Measurements from ENCODE around the gene GUCY1A1. TPM values are rescaled to one million over a fixed set of nuclear protein-coding genes. Genes with fewer than 3 reads are reported as not detected.

GUCY1A1 gene
- total RNA-seq, 4 donors from 2014 or later, result 2.3 to 14.9 (median 7.8) TPM

GRCh38 chr4:155673453-155673979 is 6.9 kb downstream of the GUCY1A1 start:
- no peak for DNase-seq
- no peaks in the 10 kb centered on the region for H3K36me3 ChIP-seq
- no peak for TF ChIP-seq CTCF (IDR thresholded peaks at IDR 0.05)
- no peak for TF ChIP-seq POLR2A (IDR thresholded peaks at IDR 0.05)
- H3K4me1 ChIP-seq, result peaks cover 0 to 5% (median 0%) of the 10 kb centered on the region in 4 donors
- no peaks in the 10 kb centered on the region for H3K27me3 ChIP-seq
- H3K27ac ChIP-seq, result no peak overlapping the region
- no peaks in the 10 kb centered on the region for H3K9me3 ChIP-seq
- no peak overlapping the region for H3K4me3 ChIP-seq

GRCh38 chr4:155674669-155675071 is 8.0 kb downstream of the GUCY1A1 start:
- no peaks in the 10 kb centered on the region for H3K36me3 ChIP-seq
- no peak overlapping the region for H3K4me3 ChIP-seq
- no peak for DNase-seq
- H3K4me1 ChIP-seq, result peaks cover 0 to 5% (median 0%) of the 10 kb centered on the region in 4 donors
- TF ChIP-seq CTCF (IDR thresholded peaks at IDR 0.05), result no peak
- no peak for TF ChIP-seq POLR2A (IDR thresholded peaks at IDR 0.05)
- H3K27me3 ChIP-seq, result no peaks in the 10 kb centered on the region
- no peak overlapping the region for H3K27ac ChIP-seq
- H3K9me3 ChIP-seq, result no peaks in the 10 kb centered on the region

GRCh38 chr4:155675709-155676429 is 9.2 kb downstream of the GUCY1A1 start:
- Histone ChIP-seq H3K27me3 (no peaks in the 10 kb centered on the region), H3K4me1 (peaks cover 0 to 5% (median 0%) of the 10 kb centered on the region in 4 donors), H3K27ac (peak overlapping the region; percentile 10 to 70 (median 44)), H3K36me3 (no peaks in the 10 kb centered on the region), H3K9me3 (no peaks in the 10 kb centered on the region), H3K4me3 (no peak overlapping the region)
- TF ChIP-seq CTCF (IDR thresholded peaks at IDR 0.05) (no peak), POLR2A (IDR thresholded peaks at IDR 0.05) (no peak)
- DNase-seq, result no peak

- TF ChIP-seq POLR2A (IDR thresholded peaks at IDR 0.05) (no peak), CTCF (IDR thresholded peaks at IDR 0.05) (no peak)
- Histone ChIP-seq H3K36me3 (no peaks in the 10 kb centered on the region), H3K27me3 (no peaks in the 10 kb centered on the region), H3K9me3 (no peaks in the 10 kb centered on the region), H3K4me3 (no peak overlapping the region), H3K4me1 (peaks cover 0 to 5% (median 0%) of the 10 kb centered on the region in 4 donors), H3K27ac (peak overlapping the region in 2 of 4 donors; percentile 51 to 70)
- DNase-seq, result no peak
These were observed 9.8 kb downstream of the GUCY1A1 start for GRCh38 chr4:155676430-155676825.

GRCh38 chr4:155678011-155678410 is 11.4 kb downstream of the GUCY1A1 start:
- DNase-seq, result no peak

More at GRCh38 chr4:155678011-155678410, 11.4 kb downstream of the GUCY1A1 start:
- Histone ChIP-seq H3K36me3 (no peaks in the 10 kb centered on the region), H3K27me3 (no peaks in the 10 kb centered on the region), H3K27ac (no peak overlapping the region), H3K9me3 (no peaks in the 10 kb centered on the region), H3K4me1 (peaks cover 0 to 5% (median 0%) of the 10 kb centered on the region in 4 donors), H3K4me3 (no peak overlapping the region)
- no peak for TF ChIP-seq POLR2A (IDR thresholded peaks at IDR 0.05)
- no peak for TF ChIP-seq CTCF (IDR thresholded peaks at IDR 0.05)
